HCT116 (cell line): ENCODE data around the gene CTAGE1. TPM values are rescaled to one million over a fixed set of nuclear protein-coding genes. Genes with fewer than 3 reads are reported as not detected.

Experiments used
- ATAC-seq: fragments of 200-7000 bp; cut with Tn5 transposase; 2 replicates; pipeline ENCODE4 v1.9.1; 2020; ENCODE audit warnings: mild to moderate bottlenecking, moderate library complexity
- BruUV-seq: library from RNA; stranded (reverse); fragments of 400-500 nt; replicated peaks from 2 replicates; lab custom pipeline; 2021; lab: Mats Ljungman, UMichigan
- CTCF ChIA-PET: fragments of 300-600 bp; sonication (Branson Sonifier 250); formaldehyde crosslinking; loops from one replicate; lab custom pipeline; 2021; ENCODE audit warnings: antibody characterized with exemption; lab: Charles Lee
- POLR2A ChIA-PET: fragments of 300-600, 350-600 bp; sonication (Branson Sonifier 250); formaldehyde crosslinking; loops from one replicate; lab custom pipeline; 2021; ENCODE audit warnings: antibody characterized with exemption; lab: Charles Lee
- RAD21 ChIA-PET, 2 experiments: fragments of 300-600 bp; sonication (Branson Sonifier 250); formaldehyde crosslinking; loops; one replicate each; lab custom pipeline; 2023; ENCODE audit warnings: low total read pairs in 2 of 2; ENCODE audit not compliant: uncharacterized antibody in 2 of 2, unreplicated experiment in 2 of 2, low non-redundant PET in 1 of 2; lab: Charles Lee
- DNase-seq: peaks from one replicate; pipeline ENCODE4 v3.0.0-alpha.2; 2010; ENCODE audit warnings: low read depth, low spot score
- H2AFZ ChIP-seq: fragments of 200-600 bp; shearing (Covaris generic), sonication (generic); 2 replicates; pipeline ENCODE4 v1.6.1; 2017; ENCODE audit warnings: low read depth, mixed run types, mixed read lengths, antibody characterized with exemption, low read length; ENCODE audit not compliant: poor library complexity, severe bottlenecking
- H3K27ac ChIP-seq: 2 replicates; pipeline ENCODE4 v1.5.1; 2012; ENCODE audit warnings: low read depth, low read length
- H3K27me3 ChIP-seq: fragments of 200-600 bp; sonication (generic); 2 replicates; pipeline ENCODE4 v1.6.1; 2016; ENCODE audit warnings: mixed run types, low read length, mixed read lengths; ENCODE audit not compliant: insufficient read depth
- H3K36me3 ChIP-seq, 2 experiments: fragments of 200-500 bp in 1 of 2; fragments of 200-600 bp in 1 of 2; sonication (Bioruptor generic) in 1 of 2; sonication (generic) in 1 of 2; 2 replicates each; pipeline versions ENCODE4 v1.5.1 to v1.6.1; 2014 to 2016; ENCODE audit warnings: low read length in 2 of 2, inconsistent platforms in 1 of 2, mixed read lengths in 1 of 2, mixed run types in 1 of 2; ENCODE audit not compliant: insufficient read depth in 2 of 2, control insufficient read depth in 1 of 2
- H3K4me1 ChIP-seq, 2 experiments: fragments of 200-600 bp in 1 of 2; sonication (generic) in 1 of 2; 2 replicates each; pipeline versions ENCODE4 v1.5.1 to v1.6.1; 2012 to 2017; ENCODE audit warnings: low read length in 2 of 2, inconsistent platforms in 1 of 2, mild to moderate bottlenecking in 1 of 2, mixed read lengths in 1 of 2, mixed run types in 1 of 2, moderate library complexity in 1 of 2; ENCODE audit not compliant: insufficient read depth in 2 of 2, control insufficient read depth in 1 of 2
- H3K4me2 ChIP-seq: fragments of 200-600 bp; sonication (generic); 2 replicates; pipeline ENCODE4 v1.6.1; 2017; ENCODE audit warnings: mixed run types, low read length, mixed read lengths
- H3K4me3 ChIP-seq, 2 experiments: fragments of 200-600 bp in 1 of 2; sonication (generic) in 1 of 2; replicated peaks in 1 of 2; 2 replicates each; pipeline ENCODE4 v1.5.1; 2011 to 2016; ENCODE audit warnings: low read length in 2 of 2, control low read depth in 1 of 2, low read depth in 1 of 2, mild to moderate bottlenecking in 1 of 2, mixed read lengths in 1 of 2, mixed run types in 1 of 2
- H3K79me2 ChIP-seq: fragments of 200-600 bp; sonication (generic); 2 replicates; pipeline ENCODE4 v1.6.1; 2017; ENCODE audit warnings: mild to moderate bottlenecking, mixed run types, low read length, moderate library complexity, mixed read lengths; ENCODE audit not compliant: insufficient read depth
- H3K9ac ChIP-seq: fragments of 200-600 bp; sonication (generic); 2 replicates; pipeline ENCODE4 v1.6.1; 2016; ENCODE audit warnings: low read length, mixed read lengths
- H3K9me2 ChIP-seq: fragments of 200-600 bp; sonication (generic), shearing (Covaris generic); 2 replicates; pipeline ENCODE4 v1.6.1; 2017; ENCODE audit warnings: mixed run types, mild to moderate bottlenecking, moderate library complexity; ENCODE audit not compliant: insufficient read depth
- H3K9me3 ChIP-seq, 2 experiments: fragments of 200-500 bp in 1 of 2; fragments of 200-600 bp in 1 of 2; sonication (Bioruptor generic) in 1 of 2; sonication (generic) in 1 of 2; 2 replicates each; pipeline ENCODE4 v1.6.1; 2014 to 2017; ENCODE audit warnings: low read length in 2 of 2, mixed read lengths in 2 of 2, inconsistent platforms in 1 of 2, low read depth in 1 of 2, mild to moderate bottlenecking in 1 of 2, mixed run types in 1 of 2, moderate library complexity in 1 of 2; ENCODE audit not compliant: control insufficient read depth in 1 of 2, insufficient read depth in 1 of 2
- H4K20me1 ChIP-seq: fragments of 200-600 bp; sonication (generic), shearing (Covaris generic); 2 replicates; pipeline ENCODE4 v1.6.1; 2017; ENCODE audit warnings: mixed run types, mild to moderate bottlenecking, moderate library complexity; ENCODE audit not compliant: insufficient read depth
- CBX3 ChIP-seq: IDR thresholded peaks from 2 replicates; pipeline ENCODE4 v1.6.1; 2012; ENCODE audit warnings: low read depth
- CEBPB ChIP-seq: IDR thresholded peaks from 2 replicates; pipeline ENCODE4 v1.6.1; 2012; ENCODE audit warnings: low read depth
- EGR1 ChIP-seq: IDR thresholded peaks from 2 replicates; pipeline ENCODE4 v1.6.1; 2012; ENCODE audit warnings: low read depth
- ELF1 ChIP-seq: IDR thresholded peaks from 2 replicates; pipeline ENCODE4 v1.6.1; 2012; ENCODE audit warnings: low read depth, borderline replicate concordance
- EZH2 ChIP-seq: fragments of 200-600 bp; sonication (generic); IDR thresholded peaks from 2 replicates; pipeline ENCODE4 v1.6.1; 2017; ENCODE audit warnings: antibody characterized with exemption, mixed run types
- FOSL1 ChIP-seq: IDR thresholded peaks from 2 replicates; pipeline ENCODE4 v1.6.1; 2012; ENCODE audit warnings: low read depth
- JUND ChIP-seq: IDR thresholded peaks from 2 replicates; pipeline ENCODE4 v1.6.1; 2012
- MAX ChIP-seq: IDR thresholded peaks from 2 replicates; pipeline ENCODE4 v1.6.1; 2012
- POLR2A ChIP-seq: IDR thresholded peaks from 2 replicates; pipeline ENCODE4 v1.7.0; 2011; ENCODE audit warnings: borderline replicate concordance; ENCODE audit not compliant: insufficient read depth, insufficient read length; ENCODE audit errors: extremely low read depth
- POLR2AphosphoS5 ChIP-seq: IDR thresholded peaks from 2 replicates; pipeline ENCODE4 v1.6.1; 2011; ENCODE audit warnings: mild to moderate bottlenecking, low read depth, low read length, moderate library complexity
- RAD21 ChIP-seq: IDR thresholded peaks from 2 replicates; pipeline ENCODE4 v1.6.1; 2012; ENCODE audit warnings: low read depth, mild to moderate bottlenecking
- SIN3A ChIP-seq: IDR thresholded peaks from 2 replicates; pipeline ENCODE4 v1.6.1; 2012; ENCODE audit warnings: low read depth
- SP1 ChIP-seq: IDR thresholded peaks from 2 replicates; pipeline ENCODE4 v1.6.1; 2012; ENCODE audit warnings: low read depth
- SRF ChIP-seq: IDR thresholded peaks from 2 replicates; pipeline ENCODE4 v1.6.1; 2012; ENCODE audit warnings: low read depth
- TCF7L2 ChIP-seq: IDR thresholded peaks from 2 replicates; pipeline ENCODE4 v1.7.0; 2011; ENCODE audit warnings: borderline replicate concordance, inconsistent platforms; ENCODE audit not compliant: insufficient read depth, insufficient read length; ENCODE audit errors: extremely low read depth
- YY1 ChIP-seq: IDR thresholded peaks from 2 replicates; pipeline ENCODE4 v1.6.1; 2011; ENCODE audit warnings: low read length, low read depth, moderate library complexity, mild to moderate bottlenecking; ENCODE audit not compliant: insufficient replicate concordance; ENCODE audit errors: extremely low read depth
- ZFX ChIP-seq: fragments of 450-650 bp; IDR thresholded peaks from 2 replicates; pipeline ENCODE4 v1.6.1; 2017
- intact Hi-C: fragments of 100-400 bp; cut with micrococcal nuclease; formaldehyde crosslinking; loops from 2 replicates; pipeline ENCODE4 v1.10.0; 2022
- total RNA-seq: library from RNA; stranded (reverse); gene quantifications from one replicate; pipeline ENCODE4 v1.2.1, GENCODE V29; 2021; ENCODE audit not compliant: unreplicated experiment
- TF ChIP-seq, protein P1 (sequence below): IDR thresholded peaks from 2 replicates; pipeline ENCODE4 v1.6.1; 2011; ENCODE audit warnings: mild to moderate bottlenecking, low read length, moderate library complexity; ENCODE audit not compliant: insufficient replicate concordance; ENCODE audit errors: extremely low read depth
- TF ChIP-seq, protein P2 (sequence below), 3 experiments: fragments of 200-600 bp in 1 of 3; sonication (generic) in 1 of 3; IDR thresholded peaks in 2 of 3; conservative IDR thresholded peaks in 1 of 3; 2 replicates each; pipeline ENCODE4 v1.5.1; 2012 to 2017; ENCODE audit warnings: low read depth in 2 of 3, low read length in 2 of 3, antibody characterized with exemption in 1 of 3, borderline replicate concordance in 1 of 3, control low read depth in 1 of 3, mild to moderate bottlenecking in 1 of 3, mixed read lengths in 1 of 3, mixed run types in 1 of 3, moderate library complexity in 1 of 3; ENCODE audit not compliant: insufficient read depth in 1 of 3
- TF ChIP-seq, protein P3 (sequence below): IDR thresholded peaks from 2 replicates; pipeline ENCODE4 v1.6.1; 2012; ENCODE audit warnings: low read depth

CTAGE1 gene
- total RNA-seq, 1 experiment from 2014 or later = not detected

- Histone ChIP-seq H3K4me2 (no peak overlapping the region), H3K27ac (no peak overlapping the region), H3K4me3 (no peak overlapping the region), H3K36me3 (no peaks in the 10 kb centered on the region), H4K20me1 (no peaks in the 10 kb centered on the region), H3K79me2 (no peaks in the 10 kb centered on the region), H3K9me3 (no peaks in the 10 kb centered on the region), H3K4me1 (no peaks in the 10 kb centered on the region), H2AFZ (no peak overlapping the region), H3K9me2 (no peaks in the 10 kb centered on the region), H3K27me3 (no peaks in the 10 kb centered on the region), H3K9ac (no peak overlapping the region)
- BruUV-seq = no TSS peak
- intact Hi-C loops = no loop called here
- ChIA-PET POLR2A (no interaction called here), RAD21 (no interaction called here), CTCF (interaction anchor here (1.9 kb wide), 1 partner anchor 13 kb away, joined by 8 read pairs; no protein-coding TSS in a partner anchor)
- TF ChIP-seq POLR2A = no peak
- TF ChIP-seq, protein P1, sequence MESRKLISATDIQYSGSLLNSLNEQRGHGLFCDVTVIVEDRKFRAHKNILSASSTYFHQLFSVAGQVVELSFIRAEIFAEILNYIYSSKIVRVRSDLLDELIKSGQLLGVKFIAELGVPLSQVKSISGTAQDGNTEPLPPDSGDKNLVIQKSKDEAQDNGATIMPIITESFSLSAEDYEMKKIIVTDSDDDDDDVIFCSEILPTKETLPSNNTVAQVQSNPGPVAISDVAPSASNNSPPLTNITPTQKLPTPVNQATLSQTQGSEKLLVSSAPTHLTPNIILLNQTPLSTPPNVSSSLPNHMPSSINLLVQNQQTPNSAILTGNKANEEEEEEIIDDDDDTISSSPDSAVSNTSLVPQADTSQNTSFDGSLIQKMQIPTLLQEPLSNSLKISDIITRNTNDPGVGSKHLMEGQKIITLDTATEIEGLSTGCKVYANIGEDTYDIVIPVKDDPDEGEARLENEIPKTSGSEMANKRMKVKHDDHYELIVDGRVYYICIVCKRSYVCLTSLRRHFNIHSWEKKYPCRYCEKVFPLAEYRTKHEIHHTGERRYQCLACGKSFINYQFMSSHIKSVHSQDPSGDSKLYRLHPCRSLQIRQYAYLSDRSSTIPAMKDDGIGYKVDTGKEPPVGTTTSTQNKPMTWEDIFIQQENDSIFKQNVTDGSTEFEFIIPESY = no peak
- no peak for TF ChIP-seq YY1
- no peak for TF ChIP-seq POLR2AphosphoS5
- TF ChIP-seq, protein P2, sequence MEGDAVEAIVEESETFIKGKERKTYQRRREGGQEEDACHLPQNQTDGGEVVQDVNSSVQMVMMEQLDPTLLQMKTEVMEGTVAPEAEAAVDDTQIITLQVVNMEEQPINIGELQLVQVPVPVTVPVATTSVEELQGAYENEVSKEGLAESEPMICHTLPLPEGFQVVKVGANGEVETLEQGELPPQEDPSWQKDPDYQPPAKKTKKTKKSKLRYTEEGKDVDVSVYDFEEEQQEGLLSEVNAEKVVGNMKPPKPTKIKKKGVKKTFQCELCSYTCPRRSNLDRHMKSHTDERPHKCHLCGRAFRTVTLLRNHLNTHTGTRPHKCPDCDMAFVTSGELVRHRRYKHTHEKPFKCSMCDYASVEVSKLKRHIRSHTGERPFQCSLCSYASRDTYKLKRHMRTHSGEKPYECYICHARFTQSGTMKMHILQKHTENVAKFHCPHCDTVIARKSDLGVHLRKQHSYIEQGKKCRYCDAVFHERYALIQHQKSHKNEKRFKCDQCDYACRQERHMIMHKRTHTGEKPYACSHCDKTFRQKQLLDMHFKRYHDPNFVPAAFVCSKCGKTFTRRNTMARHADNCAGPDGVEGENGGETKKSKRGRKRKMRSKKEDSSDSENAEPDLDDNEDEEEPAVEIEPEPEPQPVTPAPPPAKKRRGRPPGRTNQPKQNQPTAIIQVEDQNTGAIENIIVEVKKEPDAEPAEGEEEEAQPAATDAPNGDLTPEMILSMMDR (IDR thresholded peaks at IDR 0.05 in 2 of 3, conservative IDR thresholded peaks at IDR 0.05 in 1 of 3; ENCODE audit: borderline replicate concordance in 1 of 3, insufficient read depth in 1 of 3, low read depth in 2 of 3, low read length in 2 of 3) = no peak
- no peak for TF ChIP-seq SP1
- TF ChIP-seq SRF = no peak
- no peak for TF ChIP-seq MAX
- TF ChIP-seq EGR1 = no peak
- TF ChIP-seq RAD21 = no peak
- no peak for TF ChIP-seq JUND
- no peak for TF ChIP-seq ZFX
- no peak for TF ChIP-seq CEBPB
- TF ChIP-seq TCF7L2 = no peak
- TF ChIP-seq ELF1 = no peak
- no peak for TF ChIP-seq FOSL1
- TF ChIP-seq, protein P3, sequence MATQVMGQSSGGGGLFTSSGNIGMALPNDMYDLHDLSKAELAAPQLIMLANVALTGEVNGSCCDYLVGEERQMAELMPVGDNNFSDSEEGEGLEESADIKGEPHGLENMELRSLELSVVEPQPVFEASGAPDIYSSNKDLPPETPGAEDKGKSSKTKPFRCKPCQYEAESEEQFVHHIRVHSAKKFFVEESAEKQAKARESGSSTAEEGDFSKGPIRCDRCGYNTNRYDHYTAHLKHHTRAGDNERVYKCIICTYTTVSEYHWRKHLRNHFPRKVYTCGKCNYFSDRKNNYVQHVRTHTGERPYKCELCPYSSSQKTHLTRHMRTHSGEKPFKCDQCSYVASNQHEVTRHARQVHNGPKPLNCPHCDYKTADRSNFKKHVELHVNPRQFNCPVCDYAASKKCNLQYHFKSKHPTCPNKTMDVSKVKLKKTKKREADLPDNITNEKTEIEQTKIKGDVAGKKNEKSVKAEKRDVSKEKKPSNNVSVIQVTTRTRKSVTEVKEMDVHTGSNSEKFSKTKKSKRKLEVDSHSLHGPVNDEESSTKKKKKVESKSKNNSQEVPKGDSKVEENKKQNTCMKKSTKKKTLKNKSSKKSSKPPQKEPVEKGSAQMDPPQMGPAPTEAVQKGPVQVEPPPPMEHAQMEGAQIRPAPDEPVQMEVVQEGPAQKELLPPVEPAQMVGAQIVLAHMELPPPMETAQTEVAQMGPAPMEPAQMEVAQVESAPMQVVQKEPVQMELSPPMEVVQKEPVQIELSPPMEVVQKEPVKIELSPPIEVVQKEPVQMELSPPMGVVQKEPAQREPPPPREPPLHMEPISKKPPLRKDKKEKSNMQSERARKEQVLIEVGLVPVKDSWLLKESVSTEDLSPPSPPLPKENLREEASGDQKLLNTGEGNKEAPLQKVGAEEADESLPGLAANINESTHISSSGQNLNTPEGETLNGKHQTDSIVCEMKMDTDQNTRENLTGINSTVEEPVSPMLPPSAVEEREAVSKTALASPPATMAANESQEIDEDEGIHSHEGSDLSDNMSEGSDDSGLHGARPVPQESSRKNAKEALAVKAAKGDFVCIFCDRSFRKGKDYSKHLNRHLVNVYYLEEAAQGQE = no peak
- no peak for TF ChIP-seq CBX3
- TF ChIP-seq SIN3A = no peak
- TF ChIP-seq EZH2 = no peak
- DNase-seq (no peak), ATAC-seq (no peak)
Measured at GRCh38 chr18:22391407-22392345, 26.0 kb downstream of the CTAGE1 start.
